Measurements from ENCODE around the gene FRMD5.

Gene FRMD5

GRCh38 chr15:44177139-44177538 lies 17.9 kb downstream of the FRMD5 start:
- TF ChIP-seq CTCF (conservative IDR thresholded peaks at IDR 0.05; ENCODE audit: low read depth, low read length) = no peak
- H3K4me3 ChIP-seq (ENCODE audit: low read length) = no peak overlapping the region
- DNase-seq (ENCODE audit: low read depth) = no peak

- H3K4me3 ChIP-seq (ENCODE audit: low read length) = no peak overlapping the region
- DNase-seq (ENCODE audit: low read depth) = no peak
- TF ChIP-seq CTCF (conservative IDR thresholded peaks at IDR 0.05; ENCODE audit: low read depth, low read length) = no peak
These were observed 21.3 kb downstream of the FRMD5 start for GRCh38 chr15:44173813-44174212.

GRCh38 chr15:44163370-44163769 lies 31.7 kb downstream of the FRMD5 start:
- no peak for TF ChIP-seq CTCF (conservative IDR thresholded peaks at IDR 0.05; ENCODE audit: low read depth, low read length)

GRCh38 chr15:44160796-44161195 lies 34.3 kb downstream of the FRMD5 start:
- no peak overlapping the region for H3K4me3 ChIP-seq (ENCODE audit: low read length)
- no peak for TF ChIP-seq CTCF (conservative IDR thresholded peaks at IDR 0.05; ENCODE audit: low read depth, low read length)
- DNase-seq (ENCODE audit: low read depth) = no peak

More at GRCh38 chr15:44163370-44163769, 31.7 kb downstream of the FRMD5 start:
- no peak overlapping the region for H3K4me3 ChIP-seq (ENCODE audit: low read length)
- no peak for DNase-seq (ENCODE audit: low read depth)

GRCh38 chr15:44159492-44159891 lies 35.6 kb downstream of the FRMD5 start:
- H3K4me3 ChIP-seq (ENCODE audit: low read length) = no peak overlapping the region
- no peak for DNase-seq (ENCODE audit: low read depth)
- TF ChIP-seq CTCF (conservative IDR thresholded peaks at IDR 0.05; ENCODE audit: low read depth, low read length) = no peak

GRCh38 chr15:44158111-44158510 lies 37.0 kb downstream of the FRMD5 start:
- no peak for TF ChIP-seq CTCF (conservative IDR thresholded peaks at IDR 0.05; ENCODE audit: low read depth, low read length)
- no peak overlapping the region for H3K4me3 ChIP-seq (ENCODE audit: low read length)

GRCh38 chr15:44157679-44158078 lies 37.4 kb downstream of the FRMD5 start:
- H3K4me3 ChIP-seq (ENCODE audit: low read length) = no peak overlapping the region
- no peak for TF ChIP-seq CTCF (conservative IDR thresholded peaks at IDR 0.05; ENCODE audit: low read depth, low read length)

More at GRCh38 chr15:44158111-44158510, 37.0 kb downstream of the FRMD5 start:
- no peak for DNase-seq (ENCODE audit: low read depth)

More at GRCh38 chr15:44157679-44158078, 37.4 kb downstream of the FRMD5 start:
- DNase-seq (ENCODE audit: low read depth) = peak; percentile 76

Measured in retinal pigment epithelial cell (primary cell).